ENCODE measurements around the gene HYKK. TPM values are rescaled to one million over a fixed set of nuclear protein-coding genes. Genes with fewer than 3 reads are reported as not detected.

Gene HYKK
- total RNA-seq, 2 donors from 2014 or later, result 6.2 to 11.2 TPM

DNA sequence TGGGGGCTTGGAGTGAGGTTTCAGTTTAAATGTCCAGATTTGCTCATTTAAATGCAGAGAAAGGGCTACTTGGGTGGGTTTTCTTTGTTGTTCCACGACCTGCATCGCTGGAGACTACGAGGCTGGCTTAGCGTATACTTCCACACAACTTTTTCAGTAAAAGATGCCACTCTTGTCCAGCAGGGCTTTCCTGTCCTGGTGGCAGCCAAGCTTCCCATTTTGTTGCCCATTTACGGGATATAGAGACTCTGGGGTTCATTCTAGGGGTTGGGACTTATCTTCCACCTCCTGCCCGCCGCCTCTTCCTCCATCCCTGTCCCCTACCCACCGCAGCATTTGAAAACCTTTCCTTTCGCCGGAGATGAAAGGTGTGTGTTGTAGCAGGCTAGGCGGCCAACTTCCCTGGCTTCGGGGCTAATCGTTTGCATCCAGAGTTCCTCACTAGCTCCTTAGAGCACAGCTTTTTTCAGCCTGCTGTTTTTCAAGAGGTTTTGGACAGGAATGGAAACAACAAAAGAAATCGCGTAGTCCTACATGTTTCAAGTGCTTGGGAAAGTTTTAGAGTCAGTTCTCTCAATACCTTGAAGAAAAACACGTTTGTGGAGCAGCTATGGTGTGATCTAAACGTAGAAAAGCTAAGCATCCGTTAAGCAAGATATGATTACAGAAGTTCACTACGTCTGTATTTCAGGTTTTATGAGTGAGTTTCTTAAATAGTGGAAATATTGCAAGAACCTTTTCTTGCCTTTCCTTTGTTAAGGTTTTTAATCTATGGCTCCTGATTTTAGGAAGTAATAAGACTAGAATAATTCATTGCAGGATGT, 58.8 kb downstream of the HYKK start:
- H3K27me3 ChIP-seq (replicated peaks; ENCODE audit: insufficient read depth), result no peaks in the 10 kb centered on the region
- 3% methylated on average over 19 of the region's 19 CpGs for WGBS
- no peaks in the 10 kb centered on the region for H3K4me1 ChIP-seq (replicated peaks)
- DNase-seq (ENCODE audit: low spot score), result peak; percentile 29
- intact Hi-C loops (cut with DNase I), result no loop called here
- H3K4me3 ChIP-seq, result peak overlapping the region; percentile 49 to 60
- no peaks in the 10 kb centered on the region for H3K9me3 ChIP-seq
- no peaks in the 10 kb centered on the region for H3K36me3 ChIP-seq
- TF ChIP-seq, protein P1, sequence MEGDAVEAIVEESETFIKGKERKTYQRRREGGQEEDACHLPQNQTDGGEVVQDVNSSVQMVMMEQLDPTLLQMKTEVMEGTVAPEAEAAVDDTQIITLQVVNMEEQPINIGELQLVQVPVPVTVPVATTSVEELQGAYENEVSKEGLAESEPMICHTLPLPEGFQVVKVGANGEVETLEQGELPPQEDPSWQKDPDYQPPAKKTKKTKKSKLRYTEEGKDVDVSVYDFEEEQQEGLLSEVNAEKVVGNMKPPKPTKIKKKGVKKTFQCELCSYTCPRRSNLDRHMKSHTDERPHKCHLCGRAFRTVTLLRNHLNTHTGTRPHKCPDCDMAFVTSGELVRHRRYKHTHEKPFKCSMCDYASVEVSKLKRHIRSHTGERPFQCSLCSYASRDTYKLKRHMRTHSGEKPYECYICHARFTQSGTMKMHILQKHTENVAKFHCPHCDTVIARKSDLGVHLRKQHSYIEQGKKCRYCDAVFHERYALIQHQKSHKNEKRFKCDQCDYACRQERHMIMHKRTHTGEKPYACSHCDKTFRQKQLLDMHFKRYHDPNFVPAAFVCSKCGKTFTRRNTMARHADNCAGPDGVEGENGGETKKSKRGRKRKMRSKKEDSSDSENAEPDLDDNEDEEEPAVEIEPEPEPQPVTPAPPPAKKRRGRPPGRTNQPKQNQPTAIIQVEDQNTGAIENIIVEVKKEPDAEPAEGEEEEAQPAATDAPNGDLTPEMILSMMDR (IDR thresholded peaks at IDR 0.05), result peak in 2 of 4 experiments; percentile 18 to 30
- TF ChIP-seq POLR2A (IDR thresholded peaks at IDR 0.05) (no peak), POLR2AphosphoS5 (IDR thresholded peaks at IDR 0.05) (peak; percentile 29)
- peak overlapping the region; percentile 65 to 84 for H3K27ac ChIP-seq

DNA sequence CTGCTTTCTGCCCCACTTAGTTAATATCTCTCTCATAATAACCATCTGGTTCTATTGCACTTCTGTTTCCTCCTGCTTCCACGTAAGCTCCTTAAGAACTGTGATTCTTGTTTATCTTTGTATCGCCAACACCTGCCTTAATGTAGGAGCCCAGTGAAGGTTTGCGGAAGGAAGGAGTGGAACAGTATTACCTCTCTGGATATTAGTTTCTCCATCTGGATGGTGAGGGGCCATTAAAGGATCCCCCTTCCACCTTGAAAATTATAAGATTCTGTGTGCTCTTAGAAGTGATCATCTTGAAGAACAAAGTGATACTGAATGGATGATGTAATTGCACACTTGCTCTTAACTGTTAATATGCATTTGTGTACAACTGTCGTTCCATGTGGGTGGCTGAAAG, 60.2 kb downstream of the HYKK start:
- no peak for DNase-seq (ENCODE audit: low spot score)
- TF ChIP-seq POLR2AphosphoS5 (IDR thresholded peaks at IDR 0.05), result no peak
- TF ChIP-seq, protein P1 (IDR thresholded peaks at IDR 0.05), result no peak
- no peak for TF ChIP-seq POLR2A (IDR thresholded peaks at IDR 0.05)
- H3K36me3 ChIP-seq, result no peaks in the 10 kb centered on the region
- WGBS, result 79% methylated on average over 4 of the region's 4 CpGs
- H3K4me1 ChIP-seq (replicated peaks), result no peaks in the 10 kb centered on the region
- intact Hi-C loops (cut with DNase I), result no loop called here
- no peak overlapping the region for H3K27ac ChIP-seq
- no peaks in the 10 kb centered on the region for H3K27me3 ChIP-seq (replicated peaks; ENCODE audit: insufficient read depth)
- H3K9me3 ChIP-seq, result no peaks in the 10 kb centered on the region
- H3K4me3 ChIP-seq, result no peak overlapping the region

DNA sequence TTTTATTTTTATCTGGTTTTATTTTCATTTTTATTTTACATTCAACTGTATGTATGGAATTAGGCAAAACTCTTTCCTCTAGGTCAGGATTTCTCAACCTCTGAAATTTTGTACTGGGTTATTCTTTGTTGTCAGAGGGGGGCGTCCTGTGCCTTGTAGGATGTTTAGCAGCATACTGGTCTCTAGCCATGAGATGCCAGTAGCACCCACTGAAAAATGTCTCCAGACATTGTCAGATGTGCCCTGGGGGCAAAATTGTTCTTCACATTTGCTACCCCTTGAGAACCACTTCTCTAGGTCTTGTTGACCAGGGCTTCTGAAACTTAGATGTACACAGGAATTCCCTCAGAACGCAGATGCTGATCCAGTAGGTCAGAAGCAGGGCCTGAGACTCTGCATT, 63.3 kb downstream of the HYKK start:
- 91% methylated on average over 2 of the region's 2 CpGs for WGBS

DNA sequence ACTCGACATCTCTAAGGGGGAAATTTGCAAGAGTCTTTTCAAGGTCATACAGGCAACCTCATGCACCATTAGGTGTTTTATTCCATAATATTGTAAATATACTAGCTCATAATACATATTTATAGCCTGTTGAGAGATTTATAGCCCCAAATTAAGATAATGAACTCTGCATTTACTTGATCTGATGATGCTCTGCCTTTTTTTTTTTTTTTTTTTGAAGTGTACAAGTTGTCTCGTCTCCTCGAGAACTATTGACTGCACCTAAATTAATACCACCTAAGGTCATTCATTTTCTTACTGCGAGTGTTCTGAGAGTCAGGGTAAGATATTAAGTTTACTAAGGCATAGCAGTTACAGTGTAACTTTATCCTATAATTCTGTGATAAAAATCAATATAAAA, 64.0 kb downstream of the HYKK start:
- no peaks in the 10 kb centered on the region for H3K36me3 ChIP-seq
- H3K27ac ChIP-seq, result no peak overlapping the region
- no peak for DNase-seq (ENCODE audit: low spot score)
- TF ChIP-seq, protein P1 (IDR thresholded peaks at IDR 0.05), result no peak
- no peak for TF ChIP-seq POLR2AphosphoS5 (IDR thresholded peaks at IDR 0.05)
- no peak for TF ChIP-seq POLR2A (IDR thresholded peaks at IDR 0.05)
- H3K4me1 ChIP-seq (replicated peaks), result no peaks in the 10 kb centered on the region
- intact Hi-C loops (cut with DNase I), result no loop called here
- H3K4me3 ChIP-seq, result no peak overlapping the region
- no peaks in the 10 kb centered on the region for H3K27me3 ChIP-seq (replicated peaks; ENCODE audit: insufficient read depth)
- no peaks in the 10 kb centered on the region for H3K9me3 ChIP-seq
- WGBS, result 70% methylated on average over 4 of the region's 4 CpGs

More for the DNA sequence above, 63.3 kb downstream of the HYKK start:
- Histone ChIP-seq H3K4me1 (replicated peaks) (no peaks in the 10 kb centered on the region), H3K4me3 (no peak overlapping the region), H3K27ac (no peak overlapping the region), H3K36me3 (no peaks in the 10 kb centered on the region), H3K27me3 (replicated peaks; ENCODE audit: insufficient read depth) (no peaks in the 10 kb centered on the region), H3K9me3 (no peaks in the 10 kb centered on the region)
- TF ChIP-seq POLR2A (IDR thresholded peaks at IDR 0.05) (no peak), POLR2AphosphoS5 (IDR thresholded peaks at IDR 0.05) (no peak)
- TF ChIP-seq, protein P1 (IDR thresholded peaks at IDR 0.05), result no peak
- DNase-seq (ENCODE audit: low spot score), result no peak
- intact Hi-C loops (cut with DNase I), result no loop called here

- TF ChIP-seq POLR2A (IDR thresholded peaks at IDR 0.05), result no peak
- no peak overlapping the region for H3K27ac ChIP-seq
- H3K27me3 ChIP-seq (replicated peaks; ENCODE audit: insufficient read depth), result no peaks in the 10 kb centered on the region
- no peak overlapping the region for H3K4me3 ChIP-seq
- H3K9me3 ChIP-seq, result no peaks in the 10 kb centered on the region
- intact Hi-C loops (cut with DNase I), result no loop called here
- WGBS, result 55% methylated on average over 4 of the region's 4 CpGs
- H3K4me1 ChIP-seq (replicated peaks), result no peaks in the 10 kb centered on the region
- H3K36me3 ChIP-seq, result no peaks in the 10 kb centered on the region
- DNase-seq (ENCODE audit: low spot score), result no peak
Measured at GRCh38 chr15:78573416-78573815, 66.0 kb downstream of the HYKK start.

Measured in prostate gland (tissue), 2 donors.